ENCODE data around the gene C4orf33.

C4orf33 gene

DNA sequence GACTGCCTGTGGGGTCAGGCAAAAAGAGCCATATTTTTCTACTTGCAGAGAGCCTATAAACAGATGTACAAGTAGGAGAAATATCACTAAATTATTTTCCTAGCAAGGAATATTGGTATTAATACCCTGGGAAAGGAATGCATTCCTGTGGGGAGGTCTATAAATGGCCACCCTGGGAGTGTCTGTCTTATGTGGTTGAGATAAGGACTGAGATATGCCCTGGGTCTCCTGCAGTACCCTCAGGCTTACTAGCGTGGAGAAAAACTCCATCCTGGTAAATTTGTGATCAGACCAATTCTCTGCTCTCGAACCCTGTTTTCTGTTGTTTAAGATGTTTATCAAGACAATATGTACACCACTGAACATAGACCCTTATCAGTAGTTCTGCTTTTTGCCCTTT lies 35.4 kb downstream of the C4orf33 start:
- no peak for DNase-seq

DNA sequence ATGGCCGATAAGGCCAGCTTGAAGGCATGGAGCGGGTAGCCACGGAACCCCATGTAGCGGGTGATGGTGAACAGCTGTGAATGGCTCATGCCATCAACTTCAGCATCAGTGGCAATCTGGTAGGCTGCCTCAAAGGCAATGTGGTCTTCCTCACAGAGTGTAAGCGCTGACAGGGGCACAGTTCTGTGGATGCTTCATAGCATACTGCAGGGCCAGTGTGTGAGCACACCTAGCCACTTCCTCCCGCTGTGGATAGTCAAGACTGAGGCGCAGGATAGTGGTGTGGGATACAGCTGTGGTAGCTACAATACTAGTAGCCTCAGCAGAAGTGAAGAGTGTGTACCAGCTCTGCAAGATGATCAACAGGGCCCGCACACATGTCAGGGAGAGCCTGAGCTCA lies 40.5 kb downstream of the C4orf33 start:
- DNase-seq = no peak

DNA sequence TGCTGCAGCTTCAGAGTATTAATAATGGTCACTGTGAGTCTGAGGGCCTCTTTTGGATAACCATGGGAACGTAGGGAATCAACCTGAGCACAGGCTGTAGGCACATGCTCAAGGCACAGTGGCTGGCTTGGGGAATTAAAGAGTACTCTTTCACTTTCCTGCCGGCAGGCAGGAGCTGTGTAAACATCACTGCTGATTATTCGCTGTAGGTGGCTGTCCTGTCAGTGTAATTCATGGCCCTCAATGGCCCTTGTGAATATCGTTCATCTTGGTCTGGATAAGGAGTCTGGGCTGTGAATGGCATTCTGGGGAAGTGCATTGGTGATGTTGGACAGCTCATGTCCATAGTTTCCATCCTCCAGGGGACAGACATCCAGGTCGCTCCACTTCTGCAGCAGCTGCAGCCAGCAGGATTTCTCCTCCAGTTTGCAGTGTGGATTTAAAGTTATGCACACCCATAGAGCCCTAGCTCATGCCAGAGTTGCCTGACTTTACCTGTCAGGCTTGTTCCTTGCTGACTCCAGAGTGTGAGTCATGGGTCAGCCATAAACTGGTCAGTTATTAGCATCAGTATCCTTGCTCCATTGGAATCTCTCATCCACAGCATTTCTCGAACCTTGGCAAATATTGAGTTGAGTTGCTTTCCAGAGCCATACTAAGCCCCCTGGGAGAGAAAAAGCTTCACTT lies 43.0 kb downstream of the C4orf33 start:
- DNase-seq = no peak

DNA sequence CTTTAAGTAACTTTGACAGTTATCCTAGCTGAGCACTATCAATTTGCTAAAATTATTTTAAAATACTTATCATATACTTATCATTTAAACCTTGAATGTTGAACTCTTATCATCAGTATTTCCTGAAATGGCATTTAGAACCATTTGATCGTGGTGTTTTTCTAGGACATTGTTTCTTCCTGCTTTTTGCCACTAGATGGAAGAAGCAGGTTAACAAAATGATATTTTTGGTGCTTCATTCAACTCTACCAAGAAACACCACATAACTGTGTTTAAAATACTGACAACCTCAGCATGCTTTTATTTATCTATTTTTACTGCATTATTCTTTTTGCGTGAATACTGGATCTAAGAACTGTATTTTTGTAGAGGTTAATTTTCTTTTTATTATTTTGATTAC lies 44.6 kb downstream of the C4orf33 start:
- no peak for DNase-seq

DNA sequence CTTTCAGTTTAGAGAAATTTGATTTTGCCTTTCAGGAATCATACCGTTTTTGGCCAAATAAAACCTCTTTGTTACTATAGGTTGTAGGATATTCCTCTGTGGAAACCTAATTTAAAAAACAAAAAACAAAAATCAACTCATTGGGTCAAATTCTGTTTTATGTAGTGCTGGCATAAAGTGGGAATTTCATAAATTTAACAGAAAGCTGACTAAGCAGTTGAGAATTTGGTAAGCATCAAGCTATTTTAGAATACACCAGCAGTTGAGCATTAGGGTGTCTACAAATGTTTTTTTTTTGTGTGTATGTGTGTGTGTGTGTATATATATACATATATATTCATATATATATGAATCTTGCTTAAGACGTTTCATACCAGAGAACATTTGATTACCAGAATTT lies 47.4 kb downstream of the C4orf33 start:
- DNase-seq = no peak

DNA sequence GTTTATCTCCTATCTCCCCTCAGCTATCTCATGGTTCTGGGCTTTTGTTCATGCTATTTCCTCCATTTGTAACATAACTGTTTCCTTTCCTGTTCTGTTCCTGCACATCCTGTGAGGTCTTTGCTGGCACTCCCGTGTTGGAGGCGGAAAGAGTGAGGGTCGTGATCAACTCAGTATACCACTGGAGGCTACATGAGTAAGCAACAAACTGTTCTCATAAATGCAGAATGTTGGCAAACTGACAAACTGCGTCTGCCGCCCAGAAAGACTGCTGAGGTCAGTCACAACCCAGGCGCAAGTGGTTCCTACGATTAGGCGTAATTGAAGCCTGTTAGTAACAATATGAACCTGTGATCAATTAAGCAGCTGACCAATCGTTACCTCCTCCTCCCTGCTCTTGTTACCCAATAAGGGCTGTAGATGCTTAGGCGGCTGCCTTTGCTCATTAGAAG lies 48.8 kb downstream of the C4orf33 start:
- DNase-seq = no peak

DNA sequence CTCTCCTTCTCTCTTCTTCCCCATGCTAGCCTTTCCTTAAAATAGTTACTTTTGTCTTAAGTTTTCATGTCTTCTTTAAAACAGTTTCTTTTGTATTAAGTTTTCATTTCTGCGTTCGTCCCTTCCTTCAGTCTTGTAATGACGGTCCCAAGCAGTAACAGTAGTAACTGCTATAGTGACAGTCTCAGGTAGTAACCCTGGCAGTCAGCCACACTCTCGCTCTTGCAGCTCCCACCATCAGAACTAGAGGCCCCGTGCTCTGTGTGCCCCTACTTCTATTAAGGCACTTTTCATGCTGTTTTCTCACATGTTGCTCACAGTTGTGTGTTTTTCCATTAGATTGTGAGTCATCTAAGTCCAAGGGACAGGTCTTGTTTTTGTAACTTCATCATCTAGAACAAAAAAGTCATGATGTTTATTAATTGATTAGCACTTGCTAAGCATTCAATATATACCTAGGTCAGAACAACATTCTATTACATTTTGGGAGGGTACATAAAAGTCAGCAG lies 49.3 kb downstream of the C4orf33 start:
- DNase-seq = no peak

DNA sequence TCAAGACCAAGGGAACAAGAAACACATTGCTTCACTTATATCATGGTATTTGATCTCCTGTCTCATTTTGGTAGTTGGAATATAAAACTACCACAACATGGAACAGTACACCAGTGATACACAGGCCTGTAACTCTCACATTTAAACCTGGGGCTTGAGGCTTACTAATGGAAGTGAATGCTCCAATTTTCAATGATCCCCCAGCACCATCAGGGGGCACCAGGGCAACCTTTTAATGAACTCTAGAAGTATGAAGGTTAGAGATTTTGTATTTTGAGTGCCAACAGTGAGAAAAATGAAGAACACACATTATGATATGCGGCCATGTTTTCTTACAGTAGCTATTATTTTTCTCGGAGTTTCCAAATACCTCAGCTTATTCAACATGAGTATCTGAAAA lies 50.7 kb downstream of the C4orf33 start:
- DNase-seq = no peak

DNA sequence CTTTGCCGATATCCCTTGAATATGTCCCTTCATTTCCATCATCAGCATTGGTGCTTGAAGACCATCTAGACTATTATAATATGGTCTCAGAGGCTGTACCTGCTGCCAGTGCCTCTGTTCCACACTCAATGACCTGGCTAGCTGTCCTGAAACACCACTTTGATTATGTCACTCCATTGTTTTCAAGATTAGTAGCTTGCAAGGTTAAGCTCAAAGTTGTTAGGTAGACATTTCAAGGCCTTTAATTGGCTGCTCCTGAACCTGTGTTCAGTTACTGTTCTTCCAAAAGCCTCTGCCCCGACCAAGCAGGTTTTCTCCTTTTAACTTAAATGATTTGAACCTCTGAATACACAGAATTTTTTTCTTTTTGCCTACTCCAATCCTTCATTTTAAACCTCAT lies 52.9 kb downstream of the C4orf33 start:
- DNase-seq = no peak

DNA sequence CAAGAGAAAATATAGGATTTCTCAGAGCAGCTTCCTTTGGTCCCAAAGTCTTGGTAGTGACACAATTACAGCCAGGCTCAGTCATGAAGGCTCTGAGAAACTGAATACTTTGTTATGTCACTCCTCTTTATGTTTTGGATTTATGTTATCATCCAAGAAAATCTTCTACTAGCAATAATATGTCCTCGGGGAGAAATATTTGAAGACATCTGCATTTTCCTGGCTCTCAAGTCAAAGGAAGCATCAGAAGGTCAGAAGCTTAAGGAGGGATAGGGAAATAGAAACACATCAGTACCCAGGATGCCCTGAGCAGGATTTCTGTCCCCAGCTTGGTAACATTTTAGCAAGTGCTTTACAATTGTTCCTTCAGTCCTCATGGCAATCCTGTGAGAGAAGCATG lies 54.0 kb downstream of the C4orf33 start:
- DNase-seq = no peak

DNA sequence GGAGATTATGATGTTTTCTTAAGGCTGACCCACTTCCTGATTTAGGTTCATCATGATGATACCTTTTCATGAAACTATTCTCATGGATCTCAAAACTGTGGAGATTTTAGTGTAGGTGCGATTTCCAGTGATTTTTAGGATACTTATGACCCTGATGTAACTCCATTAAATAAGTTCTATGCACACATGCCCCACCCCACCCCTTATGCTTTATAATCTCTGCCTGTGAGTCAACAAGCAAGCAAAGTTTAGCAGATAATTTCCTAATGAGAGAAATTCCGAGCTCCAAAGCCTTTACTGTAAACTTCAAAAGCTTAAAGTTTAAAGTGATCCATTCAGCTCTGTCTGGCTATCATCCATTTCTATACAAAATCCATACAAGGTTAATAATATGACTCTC lies 56.4 kb downstream of the C4orf33 start:
- DNase-seq = no peak

DNA sequence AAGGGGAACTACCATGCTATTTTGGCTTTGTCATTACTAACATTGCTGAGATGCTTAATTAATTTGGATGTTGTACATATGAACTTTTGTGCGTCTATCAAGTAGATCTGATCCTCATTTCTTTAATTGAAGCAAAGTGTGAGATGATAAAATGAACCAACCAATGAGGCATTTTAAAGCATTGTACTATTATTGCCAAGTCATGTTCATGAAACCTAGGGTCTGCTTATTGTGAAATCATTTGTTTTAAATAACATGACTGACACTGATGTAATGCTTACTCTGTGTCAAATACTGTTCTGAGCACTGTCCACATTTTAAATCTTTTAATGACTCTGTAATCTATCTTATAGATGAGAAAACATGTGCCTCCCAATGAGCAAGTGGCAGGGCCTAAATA lies 57.7 kb downstream of the C4orf33 start:
- DNase-seq = no peak

DNA sequence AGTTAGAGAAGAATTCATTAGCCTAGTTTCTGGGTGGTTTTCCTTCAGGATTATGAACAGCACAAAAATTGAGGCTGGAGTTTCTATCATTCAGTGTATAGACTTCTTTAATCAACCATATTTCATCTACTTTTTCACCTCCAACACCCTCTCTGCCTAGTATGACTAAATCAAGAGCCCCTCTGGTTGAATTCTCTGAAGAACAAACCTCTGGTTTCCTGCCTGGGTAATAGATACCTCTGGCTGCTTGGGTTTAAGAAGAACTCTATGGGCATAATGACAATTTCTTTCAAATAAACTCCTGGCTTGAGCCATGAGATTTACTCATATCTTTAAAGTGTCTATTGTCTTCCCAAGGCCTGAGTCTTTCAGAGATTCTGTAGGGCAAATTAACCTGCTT lies 66.5 kb downstream of the C4orf33 start:
- no peak for DNase-seq

DNA sequence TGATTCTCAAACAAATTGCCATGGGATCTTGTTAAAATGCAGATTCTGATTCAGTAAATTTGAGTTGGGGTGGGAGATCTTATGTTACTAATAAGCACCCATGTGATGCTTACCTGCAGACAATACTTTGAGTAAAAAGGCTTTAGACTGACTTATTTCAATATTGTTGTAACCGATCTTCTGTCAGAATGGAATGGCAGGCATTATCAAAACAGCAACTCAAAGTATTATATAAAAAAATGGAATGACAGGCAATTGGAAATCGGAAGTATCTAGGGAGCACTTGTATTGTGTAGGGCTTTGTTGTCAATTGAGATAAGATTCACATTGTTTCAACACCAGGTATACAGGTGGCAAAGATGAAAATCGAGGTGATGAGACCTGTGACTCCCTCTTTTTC lies 67.5 kb downstream of the C4orf33 start:
- DNase-seq = no peak

DNA sequence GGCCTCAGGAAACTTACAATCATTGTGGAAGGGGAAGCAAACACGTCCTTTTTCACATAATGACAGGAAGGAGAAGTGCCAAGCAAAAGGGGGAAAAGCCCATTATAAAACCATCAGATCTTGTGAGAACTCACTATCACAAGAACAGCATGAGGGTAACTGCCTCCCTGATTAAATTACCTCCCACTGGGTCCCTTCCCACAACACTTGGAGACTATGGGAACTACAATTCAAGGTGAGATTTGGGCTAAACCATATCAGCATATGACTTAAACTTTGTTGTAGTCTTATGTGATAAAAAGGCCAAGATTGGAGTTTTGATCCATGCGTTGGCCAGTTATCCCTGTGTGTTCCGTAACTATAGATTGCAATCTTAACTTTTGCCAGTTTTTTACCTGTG lies 68.3 kb downstream of the C4orf33 start:
- DNase-seq = no peak

All from NCI-H2029 treated with DMSO at 0.1 percent for 48 hours (cell line).